ENCODE data around the gene TPX2.

The TPX2 gene

GRCh38 chr20:31830406-31830981 is 91.4 kb downstream of the TPX2 start:
- Histone ChIP-seq H3K4ac (ENCODE audit: low read depth, low read length) (no peak overlapping the region), H3K18ac (ENCODE audit: low read length) (no peak overlapping the region), H2AK5ac (ENCODE audit: low read length) (no peak overlapping the region), H3K79me2 (ENCODE audit: control insufficient read depth, insufficient read depth, low read length) (no peaks in the 10 kb centered on the region), H3K4me2 (ENCODE audit: low read length) (no peak overlapping the region), H4K8ac (ENCODE audit: low read depth, low read length) (no peak overlapping the region), H2BK5ac (ENCODE audit: low read length) (no peak overlapping the region), H3K56ac (ENCODE audit: low read length) (no peak overlapping the region), H2BK15ac (replicated peaks; ENCODE audit: low read depth) (no peak overlapping the region), H2BK120ac (ENCODE audit: low read depth, low read length) (no peak overlapping the region), H3K27ac (ENCODE audit: low read depth, low read length) (no peak overlapping the region), H3K79me1 (ENCODE audit: low read length) (no peaks in the 10 kb centered on the region), H3K4me1 (ENCODE audit: control insufficient read depth, low read depth, low read length) (no peaks in the 10 kb centered on the region), H3K23ac (ENCODE audit: low read length) (no peak overlapping the region), H3K27me3 (ENCODE audit: insufficient read depth, low read length, poor library complexity) (no peaks in the 10 kb centered on the region), H3K4me3 (ENCODE audit: low read length) (no peak overlapping the region), H3K36me3 (ENCODE audit: control insufficient read depth, insufficient read depth, low read length) (no peaks in the 10 kb centered on the region), H4K5ac (ENCODE audit: low read length) (no peak overlapping the region), H3K9ac (ENCODE audit: low read length) (no peak overlapping the region)
- DNase-seq: no peak
- WGBS (ENCODE audit: extremely low coverage, insufficient coverage, low lambda C conversion rate): no CpG with 5 or more reads among the region's 8 CpGs

DNA sequence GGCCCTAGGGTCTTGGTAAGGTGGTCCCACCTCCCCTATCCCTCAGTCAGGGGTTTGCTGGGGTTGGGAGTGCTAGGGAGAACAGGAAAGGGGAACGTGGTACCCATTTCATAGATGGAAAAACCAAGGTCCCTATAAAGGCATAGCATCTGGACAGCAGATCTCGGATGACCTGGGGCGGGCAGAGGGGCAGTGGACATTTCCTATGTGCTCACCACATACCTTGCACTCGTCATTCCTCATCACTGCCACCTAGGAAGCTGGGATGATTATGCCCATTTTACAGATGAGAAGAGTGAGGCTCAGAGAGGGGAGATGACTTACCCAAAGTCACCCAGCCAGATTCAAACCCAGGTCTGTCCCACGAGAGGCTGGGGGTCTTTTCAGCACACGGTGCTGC is 92.1 kb downstream of the TPX2 start:
- H3K36me3 ChIP-seq (ENCODE audit: control insufficient read depth, insufficient read depth, low read length): no peaks in the 10 kb centered on the region
- H2BK120ac ChIP-seq (ENCODE audit: low read depth, low read length): no peak overlapping the region
- no peak overlapping the region for H3K4me2 ChIP-seq (ENCODE audit: low read length)
- H3K56ac ChIP-seq (ENCODE audit: low read length): no peak overlapping the region
- no peak overlapping the region for H3K9ac ChIP-seq (ENCODE audit: low read length)
- DNase-seq: no peak
- WGBS (ENCODE audit: extremely low coverage, insufficient coverage, low lambda C conversion rate): no CpG with 5 or more reads among the region's 6 CpGs
- no peak overlapping the region for H2AK5ac ChIP-seq (ENCODE audit: low read length)
- H3K79me2 ChIP-seq (ENCODE audit: control insufficient read depth, insufficient read depth, low read length): no peaks in the 10 kb centered on the region
- no peak overlapping the region for H2BK5ac ChIP-seq (ENCODE audit: low read length)
- no peak overlapping the region for H3K18ac ChIP-seq (ENCODE audit: low read length)
- no peak overlapping the region for H4K5ac ChIP-seq (ENCODE audit: low read length)
- no peak overlapping the region for H4K8ac ChIP-seq (ENCODE audit: low read depth, low read length)
- H3K27ac ChIP-seq (ENCODE audit: low read depth, low read length): no peak overlapping the region
- no peak overlapping the region for H3K4ac ChIP-seq (ENCODE audit: low read depth, low read length)
- no peak overlapping the region for H3K23ac ChIP-seq (ENCODE audit: low read length)
- no peak overlapping the region for H2BK15ac ChIP-seq (replicated peaks; ENCODE audit: low read depth)
- no peaks in the 10 kb centered on the region for H3K79me1 ChIP-seq (ENCODE audit: low read length)
- no peaks in the 10 kb centered on the region for H3K27me3 ChIP-seq (ENCODE audit: insufficient read depth, low read length, poor library complexity)
- H3K4me1 ChIP-seq (ENCODE audit: control insufficient read depth, low read depth, low read length): peaks cover 4% of the 10 kb centered on the region
- no peak overlapping the region for H3K4me3 ChIP-seq (ENCODE audit: low read length)

DNA sequence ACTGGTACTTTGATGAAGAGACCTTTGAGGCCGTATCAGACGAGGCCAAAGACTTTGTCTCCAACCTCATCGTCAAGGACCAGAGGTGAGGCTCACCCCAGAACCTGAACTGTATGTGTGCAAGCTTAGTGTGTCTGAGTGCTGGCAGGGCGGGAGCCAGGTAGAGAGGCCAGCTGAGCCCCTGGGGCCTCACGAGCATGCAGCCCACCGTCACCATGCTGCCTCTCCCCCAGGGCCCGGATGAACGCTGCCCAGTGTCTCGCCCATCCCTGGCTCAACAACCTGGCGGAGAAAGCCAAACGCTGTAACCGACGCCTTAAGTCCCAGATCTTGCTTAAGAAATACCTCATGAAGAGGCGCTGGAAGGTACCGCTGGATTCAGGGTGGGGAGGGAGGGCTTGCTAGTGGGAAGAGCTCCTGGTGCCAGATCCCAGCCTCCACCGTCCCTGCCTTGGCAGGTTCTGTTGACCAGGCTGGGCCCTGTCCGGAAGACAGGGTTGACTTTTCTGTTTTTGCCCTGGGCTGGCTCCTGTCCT is 92.7 kb downstream of the TPX2 start:
- no peaks in the 10 kb centered on the region for H3K36me3 ChIP-seq (ENCODE audit: control insufficient read depth, insufficient read depth, low read length)
- H4K8ac ChIP-seq (ENCODE audit: low read depth, low read length): no peak overlapping the region
- peaks cover 7% of the 10 kb centered on the region for H3K4me1 ChIP-seq (ENCODE audit: control insufficient read depth, low read depth, low read length)
- no peak overlapping the region for H2BK15ac ChIP-seq (replicated peaks; ENCODE audit: low read depth)
- H3K27ac ChIP-seq (ENCODE audit: low read depth, low read length): no peak overlapping the region
- no peaks in the 10 kb centered on the region for H3K27me3 ChIP-seq (ENCODE audit: insufficient read depth, low read length, poor library complexity)
- no peak overlapping the region for H4K5ac ChIP-seq (ENCODE audit: low read length)
- H2BK120ac ChIP-seq (ENCODE audit: low read depth, low read length): no peak overlapping the region
- no peak overlapping the region for H2AK5ac ChIP-seq (ENCODE audit: low read length)
- no peaks in the 10 kb centered on the region for H3K79me1 ChIP-seq (ENCODE audit: low read length)
- no peak for DNase-seq
- no peak overlapping the region for H2BK5ac ChIP-seq (ENCODE audit: low read length)
- no peaks in the 10 kb centered on the region for H3K79me2 ChIP-seq (ENCODE audit: control insufficient read depth, insufficient read depth, low read length)
- H3K4ac ChIP-seq (ENCODE audit: low read depth, low read length): no peak overlapping the region
- no peak overlapping the region for H3K23ac ChIP-seq (ENCODE audit: low read length)
- WGBS (ENCODE audit: extremely low coverage, insufficient coverage, low lambda C conversion rate): no CpG with 5 or more reads among the region's 17 CpGs
- no peak overlapping the region for H3K9ac ChIP-seq (ENCODE audit: low read length)
- H3K18ac ChIP-seq (ENCODE audit: low read length): no peak overlapping the region
- no peak overlapping the region for H3K4me2 ChIP-seq (ENCODE audit: low read length)
- no peak overlapping the region for H3K4me3 ChIP-seq (ENCODE audit: low read length)
- no peak overlapping the region for H3K56ac ChIP-seq (ENCODE audit: low read length)

DNA sequence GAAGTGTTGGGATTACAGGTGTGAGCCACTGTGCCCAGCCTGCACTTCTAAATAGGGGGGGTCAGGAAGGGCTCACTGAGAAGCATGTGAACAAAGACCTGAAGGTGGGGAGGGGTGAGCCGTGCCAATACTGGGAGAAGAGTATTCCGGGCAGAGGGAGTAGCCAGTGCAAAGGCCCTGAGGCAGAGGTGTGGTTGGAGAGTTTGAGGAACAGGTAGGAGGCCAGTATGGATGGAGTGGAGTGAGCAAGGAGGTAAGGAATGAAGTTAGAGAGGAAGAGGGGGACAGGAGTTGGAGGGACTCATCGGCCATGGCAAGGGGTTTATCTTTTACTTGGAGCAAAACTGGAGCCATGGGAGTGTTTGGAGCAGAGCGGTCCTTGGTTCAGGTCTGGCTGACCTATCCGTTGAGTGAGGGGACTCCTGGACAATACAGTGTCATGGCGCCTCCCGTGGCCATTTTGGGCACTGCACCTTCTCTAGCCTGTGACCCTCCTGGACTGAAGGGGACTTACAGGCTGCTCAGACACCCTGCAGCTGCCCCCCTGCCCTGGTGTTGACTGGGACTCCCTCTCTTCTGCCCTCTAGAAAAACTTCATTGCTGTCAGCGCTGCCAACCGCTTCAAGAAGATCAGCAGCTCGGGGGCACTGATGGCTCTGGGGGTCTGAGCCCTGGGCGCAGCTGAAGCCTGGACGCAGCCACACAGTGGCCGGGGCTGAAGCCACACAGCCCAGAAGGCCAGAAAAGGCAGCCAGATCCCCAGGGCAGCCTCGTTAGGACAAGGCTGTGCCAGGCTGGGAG is 94.2 kb downstream of the TPX2 start:
- no CpG with 5 or more reads among the region's 14 CpGs for WGBS (ENCODE audit: extremely low coverage, insufficient coverage, low lambda C conversion rate)
- Histone ChIP-seq H3K23ac (ENCODE audit: low read length) (no peak overlapping the region), H3K56ac (ENCODE audit: low read length) (no peak overlapping the region), H3K9ac (ENCODE audit: low read length) (no peak overlapping the region), H4K8ac (ENCODE audit: low read depth, low read length) (no peak overlapping the region), H3K4ac (ENCODE audit: low read depth, low read length) (no peak overlapping the region), H4K5ac (ENCODE audit: low read length) (no peak overlapping the region), H3K36me3 (ENCODE audit: control insufficient read depth, insufficient read depth, low read length) (no peaks in the 10 kb centered on the region), H3K27ac (ENCODE audit: low read depth, low read length) (no peak overlapping the region), H3K79me1 (ENCODE audit: low read length) (no peaks in the 10 kb centered on the region), H3K18ac (ENCODE audit: low read length) (no peak overlapping the region), H2BK5ac (ENCODE audit: low read length) (no peak overlapping the region), H2BK120ac (ENCODE audit: low read depth, low read length) (no peak overlapping the region), H3K4me3 (ENCODE audit: low read length) (no peak overlapping the region), H3K4me1 (ENCODE audit: control insufficient read depth, low read depth, low read length) (peaks cover 15% of the 10 kb centered on the region), H3K4me2 (ENCODE audit: low read length) (no peak overlapping the region), H3K27me3 (ENCODE audit: insufficient read depth, low read length, poor library complexity) (no peaks in the 10 kb centered on the region), H3K79me2 (ENCODE audit: control insufficient read depth, insufficient read depth, low read length) (no peaks in the 10 kb centered on the region), H2AK5ac (ENCODE audit: low read length) (no peak overlapping the region), H2BK15ac (replicated peaks; ENCODE audit: low read depth) (no peak overlapping the region)
- DNase-seq: peak; percentile 89

- Histone ChIP-seq H3K27me3 (ENCODE audit: insufficient read depth, low read length, poor library complexity) (no peaks in the 10 kb centered on the region), H3K23ac (ENCODE audit: low read length) (no peak overlapping the region), H3K27ac (ENCODE audit: low read depth, low read length) (no peak overlapping the region), H3K4me2 (ENCODE audit: low read length) (no peak overlapping the region), H4K5ac (ENCODE audit: low read length) (no peak overlapping the region), H4K8ac (ENCODE audit: low read depth, low read length) (no peak overlapping the region), H3K36me3 (ENCODE audit: control insufficient read depth, insufficient read depth, low read length) (no peaks in the 10 kb centered on the region), H2BK15ac (replicated peaks; ENCODE audit: low read depth) (no peak overlapping the region), H3K79me1 (ENCODE audit: low read length) (no peaks in the 10 kb centered on the region), H3K56ac (ENCODE audit: low read length) (no peak overlapping the region), H2BK5ac (ENCODE audit: low read length) (no peak overlapping the region), H3K18ac (ENCODE audit: low read length) (no peak overlapping the region), H3K9ac (ENCODE audit: low read length) (no peak overlapping the region), H3K4ac (ENCODE audit: low read depth, low read length) (no peak overlapping the region), H3K4me1 (ENCODE audit: control insufficient read depth, low read depth, low read length) (peaks cover 15% of the 10 kb centered on the region), H2AK5ac (ENCODE audit: low read length) (no peak overlapping the region), H3K79me2 (ENCODE audit: control insufficient read depth, insufficient read depth, low read length) (no peaks in the 10 kb centered on the region), H3K4me3 (ENCODE audit: low read length) (no peak overlapping the region), H2BK120ac (ENCODE audit: low read depth, low read length) (no peak overlapping the region)
- no CpG with 5 or more reads among the region's 20 CpGs for WGBS (ENCODE audit: extremely low coverage, insufficient coverage, low lambda C conversion rate)
- DNase-seq: no peak
Measured at GRCh38 chr20:31833931-31834521, 94.9 kb downstream of the TPX2 start.

Data from mesendoderm (in vitro differentiated cells).